Transverse colon (tissue), 4 donors: ENCODE data around the gene SLC6A13. TPM values are rescaled to one million over a fixed set of nuclear protein-coding genes. Genes with fewer than 3 reads are reported as not detected.

Source experiments
- DNase-seq: peaks from one replicate; pipeline ENCODE4 v3.0.0-alpha.2; 2019
- H3K27ac ChIP-seq, 4 donors: fragments of 200-600 bp; sonication (generic); 2 replicates each; pipeline ENCODE4 v1.5.1; 2016 to 2018; ENCODE audit warnings: inconsistent platforms in 4 of 4
- H3K27me3 ChIP-seq: fragments of 200-600 bp; sonication (generic); 2 replicates; pipeline ENCODE4 v1.5.1; 2017; ENCODE audit warnings: inconsistent platforms
- H3K36me3 ChIP-seq, 4 donors: fragments of 200-600 bp; sonication (generic); 2 replicates each; pipeline ENCODE4 v1.5.1; 2017 to 2019; ENCODE audit warnings: inconsistent platforms in 4 of 4
- H3K4me1 ChIP-seq, 4 donors: fragments of 200-600 bp; sonication (generic); 2 replicates each; pipeline ENCODE4 v1.5.1; 2017 to 2020; ENCODE audit warnings: inconsistent platforms in 4 of 4
- H3K4me3 ChIP-seq, 4 donors: fragments of 200-600 bp; sonication (generic); 1 replicate in 1 of 4; 2 replicates in 3 of 4; pipeline versions ENCODE4 v1.5.1 to v1.6.1; 2017 to 2019; ENCODE audit warnings: inconsistent platforms in 4 of 4
- H3K9me3 ChIP-seq, 2 donors: fragments of 200-600 bp; sonication (generic); 2 replicates each; pipeline ENCODE4 v1.5.1; 2017 to 2019; ENCODE audit warnings: inconsistent platforms in 2 of 2
- CTCF ChIP-seq, 5 experiments: fragments of 200-600 bp in 3 of 5; fragments of 450-650 bp in 2 of 5; sonication (generic) in 3 of 5; IDR thresholded peaks; 1 replicate in 2 of 5; 2 replicates in 3 of 5; pipeline ENCODE4 v1.5.1; 2016 to 2017; ENCODE audit warnings: antibody characterized with exemption in 5 of 5, inconsistent platforms in 3 of 5, mild to moderate bottlenecking in 2 of 5, moderate library complexity in 1 of 5
- EP300 ChIP-seq: sonication (generic); formaldehyde crosslinking; IDR thresholded peaks from one replicate; pipeline ENCODE4 v1.6.1; 2017; ENCODE audit warnings: antibody characterized with exemption, low read depth
- POLR2A ChIP-seq: fragments of 450-650 bp; IDR thresholded peaks from one replicate; pipeline ENCODE4 v1.6.1; 2016; ENCODE audit warnings: antibody characterized with exemption, mild to moderate bottlenecking, moderate library complexity
- POLR2AphosphoS5 ChIP-seq, 3 donors: sonication (generic); formaldehyde crosslinking; IDR thresholded peaks; one replicate each; pipeline ENCODE4 v1.6.1; 2016; ENCODE audit warnings: antibody characterized with exemption in 3 of 3
- WGBS, 2 donors: methylation state at CpG; one replicate each; pipeline ENCODE4 v1.1.5; 2018; ENCODE audit warnings: low coverage in 1 of 2; 5-methylcytosine and 5-hydroxymethylcytosine counted together
- in situ Hi-C, 4 donors: fragments of 200-750 bp; cut with MboI; loops; one replicate each; pipeline versions ENCODE4 v1.15.0 to v1.15.1; 2017; ENCODE audit warnings: low sequenced_read_pairs in 3 of 4, low pct_ligation_motif_present in 1 of 4, low pct_unique_long_range_greater_than_20kb in 1 of 4
- intact Hi-C: fragments of 100-400 bp; cut with DNase I; formaldehyde crosslinking; loops from one replicate; pipeline ENCODE4 v1.15.1; 2023; ENCODE audit warnings: low total_unique reads
- total RNA-seq, 4 donors: library from RNA; depleted of rRNA; stranded (reverse); fragments of >200 nt; gene quantifications; one replicate each; pipeline ENCODE4 v1.1.0, GENCODE V29; 2016

SLC6A13 gene
- total RNA-seq, 4 donors from 2014 or later: not detected

- in situ Hi-C loops (no loop called here), intact Hi-C loops (no loop called here)
- H3K27me3 ChIP-seq: peaks cover 25% of the 10 kb centered on the region
- DNase-seq: no peak
- no peaks in the 10 kb centered on the region for H3K9me3 ChIP-seq
- peaks cover 5 to 24% (median 16%) of the 10 kb centered on the region in 4 donors for H3K4me1 ChIP-seq
- TF ChIP-seq CTCF (IDR thresholded peaks at IDR 0.05) (no peak), POLR2A (no peak), EP300 (no peak), POLR2AphosphoS5 (IDR thresholded peaks at IDR 0.05) (no peak)
- no peaks in the 10 kb centered on the region for H3K36me3 ChIP-seq
- H3K4me3 ChIP-seq: no peak overlapping the region
- no peak overlapping the region for H3K27ac ChIP-seq
- WGBS, 2 donors: 73 to 78% methylated on average over 11 to 15 of the region's 15 CpGs
Observed at GRCh38 chr12:209246-209645, 53.4 kb downstream of the SLC6A13 start.

DNA sequence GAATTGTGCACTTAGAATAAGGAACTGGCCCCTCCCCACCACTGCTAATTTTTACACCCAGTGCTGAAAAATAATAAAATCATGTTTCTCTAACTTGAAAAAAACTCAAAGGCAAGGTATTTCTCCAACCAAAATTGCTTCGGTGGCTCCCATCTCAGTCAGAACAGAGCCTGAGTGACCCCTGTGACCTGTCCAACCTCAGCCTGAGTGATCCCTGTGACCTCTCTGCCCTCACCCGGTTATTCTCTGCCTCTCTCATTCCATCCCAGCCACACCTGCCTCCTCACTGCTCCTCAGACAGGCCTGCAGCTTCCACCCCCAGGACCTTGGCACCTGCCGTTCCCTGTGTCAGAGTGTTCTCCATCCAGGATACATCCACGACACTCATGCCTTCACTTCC lies 53.8 kb downstream of the SLC6A13 start:
- in situ Hi-C loops: no loop called here
- intact Hi-C loops: no loop called here
- no peak for TF ChIP-seq POLR2A
- no peak for TF ChIP-seq EP300
- no peak for TF ChIP-seq CTCF (IDR thresholded peaks at IDR 0.05)
- no peak for TF ChIP-seq POLR2AphosphoS5 (IDR thresholded peaks at IDR 0.05)
- Histone ChIP-seq H3K36me3 (no peaks in the 10 kb centered on the region), H3K4me3 (no peak overlapping the region), H3K27ac (no peak overlapping the region), H3K27me3 (peaks cover 27% of the 10 kb centered on the region), H3K9me3 (no peaks in the 10 kb centered on the region), H3K4me1 (peaks cover 5 to 29% (median 17%) of the 10 kb centered on the region in 4 donors)
- 69 to 83% methylated on average over 4 of the region's 4 CpGs for WGBS, 2 donors
- no peak for DNase-seq

DNA sequence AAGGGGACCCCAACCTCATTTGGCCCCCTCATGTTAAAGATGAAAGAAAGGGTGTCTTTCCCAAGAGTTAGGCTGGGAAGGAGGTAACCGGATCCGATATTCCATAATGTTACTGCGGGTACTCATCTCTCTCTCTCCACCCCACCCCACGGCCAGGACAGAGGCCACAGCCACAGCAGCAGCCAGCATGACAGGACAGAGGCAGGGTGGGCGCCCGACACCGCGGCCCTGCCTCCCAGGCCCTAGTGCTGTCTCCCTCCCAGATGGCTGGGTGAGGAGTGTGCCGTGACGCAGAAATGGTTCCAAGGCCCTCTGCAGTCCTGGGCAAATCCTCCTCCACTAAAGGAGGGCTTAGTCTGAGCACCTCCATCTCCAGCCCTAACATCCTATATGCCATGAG lies 54.8 kb downstream of the SLC6A13 start:
- 80 to 81% methylated on average over 1 to 10 of the region's 10 CpGs for WGBS, 2 donors
- intact Hi-C loops: no loop called here
- Histone ChIP-seq H3K4me3 (no peak overlapping the region), H3K27ac (no peak overlapping the region), H3K36me3 (no peaks in the 10 kb centered on the region), H3K4me1 (peaks cover 4 to 22% (median 11%) of the 10 kb centered on the region in 4 donors), H3K9me3 (no peaks in the 10 kb centered on the region), H3K27me3 (peaks cover 36% of the 10 kb centered on the region)
- no peak for TF ChIP-seq CTCF (IDR thresholded peaks at IDR 0.05)
- TF ChIP-seq POLR2AphosphoS5 (IDR thresholded peaks at IDR 0.05): no peak
- TF ChIP-seq EP300: no peak
- no peak for DNase-seq
- in situ Hi-C loops: no loop called here

DNA sequence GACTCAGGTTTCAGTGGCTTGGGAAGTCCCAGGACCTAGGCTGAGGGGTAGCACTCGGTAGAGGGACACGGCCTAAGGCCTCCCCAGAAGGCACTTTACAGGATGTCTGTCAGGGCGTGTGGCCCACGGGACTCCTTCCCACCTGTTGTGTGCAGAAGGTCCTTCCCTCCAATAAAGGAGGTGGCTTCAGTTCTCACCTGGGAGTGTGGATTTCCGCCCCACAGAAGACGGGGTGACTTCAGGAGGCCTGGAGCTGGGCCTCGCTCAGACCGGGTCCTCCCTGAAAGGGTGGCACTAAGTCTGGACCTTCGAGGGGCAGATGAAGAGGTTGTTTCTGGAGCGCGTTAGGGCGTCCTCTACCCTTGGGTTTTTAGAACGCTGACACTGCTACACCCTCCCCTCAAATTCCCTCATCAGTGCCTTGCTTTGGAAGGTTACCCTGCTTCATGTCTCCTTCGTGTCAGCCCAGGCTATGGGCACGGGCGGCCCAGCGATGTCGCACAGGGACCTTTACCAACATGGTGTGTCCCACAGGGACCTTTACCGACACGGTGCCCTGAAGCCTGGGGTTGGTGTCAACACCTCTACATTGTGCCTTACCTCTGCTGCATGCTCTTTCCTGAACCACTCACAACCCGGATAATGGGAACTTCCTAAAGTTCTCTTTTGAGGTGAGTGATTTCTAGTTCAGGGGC lies 55.7 kb downstream of the SLC6A13 start:
- in situ Hi-C loops (no loop called here), intact Hi-C loops (no loop called here)
- DNase-seq: no peak
- no peak overlapping the region for H3K27ac ChIP-seq
- H3K36me3 ChIP-seq: no peaks in the 10 kb centered on the region
- peaks cover 42% of the 10 kb centered on the region for H3K27me3 ChIP-seq
- WGBS, 2 donors: 87 to 96% methylated on average over 5 to 21 of the region's 21 CpGs
- no peaks in the 10 kb centered on the region for H3K9me3 ChIP-seq
- TF ChIP-seq EP300 (no peak), CTCF (IDR thresholded peaks at IDR 0.05) (no peak), POLR2A (no peak)
- H3K4me1 ChIP-seq: peaks cover 0 to 15% (median 5%) of the 10 kb centered on the region in 4 donors
- no peak overlapping the region for H3K4me3 ChIP-seq
